Cardiac septum (tissue), 1 donor: ENCODE data around the gene ZFAND5. TPM values are rescaled to one million over a fixed set of nuclear protein-coding genes. Genes with fewer than 3 reads are reported as not detected.
A peak's percentile ranks its signal among the peaks of the same experiment; 100 is the strongest.

ENCODE experiments used
- DNase-seq: peaks from one replicate; pipeline ENCODE4 v3.0.0-alpha.2; 2020; ENCODE audit warnings: low spot score
- intact Hi-C: fragments of 100-400 bp; cut with DNase I; formaldehyde crosslinking; loops from one replicate; pipeline ENCODE4 v1.14.0; 2022
- total RNA-seq: library from RNA; stranded (reverse); fragmentation: NEBNext Ultra II Directional; extraction: Animal tissue kit (Norgen Biotek cat#: 25700); gene quantifications from one replicate; pipeline ENCODE4 v1.2.1, GENCODE V29; 2021
- donor health status: DM: no; HTN: no; CAD: no.

Gene ZFAND5
- total RNA-seq, 1 donor from 2014 or later: 188 TPM

- no peak for DNase-seq
- intact Hi-C loops: no loop called here
Measured at GRCh38 chr9:72334658-72335337, 30.2 kb downstream of the ZFAND5 start.

DNA sequence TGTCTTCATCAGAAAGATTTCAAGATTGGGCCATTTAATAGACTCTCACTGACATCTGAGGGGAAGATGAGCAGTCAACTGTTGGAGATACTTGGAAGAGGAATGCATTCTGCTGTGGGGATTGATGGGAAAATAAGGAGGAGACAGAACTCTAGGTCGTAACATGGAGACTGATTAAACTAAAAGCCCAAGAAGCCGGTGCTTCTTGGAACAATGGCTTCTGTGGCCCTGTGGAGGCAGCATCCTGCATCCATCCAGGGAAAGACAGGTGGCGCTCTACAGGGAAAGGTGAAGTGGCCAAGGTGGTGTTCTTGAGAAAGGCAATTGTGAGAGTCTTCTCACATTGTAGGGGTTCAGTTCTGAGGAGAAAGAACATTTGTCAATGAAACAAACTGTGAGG is 31.3 kb downstream of the ZFAND5 start:
- no peak for DNase-seq
- intact Hi-C loops: no loop called here

DNA sequence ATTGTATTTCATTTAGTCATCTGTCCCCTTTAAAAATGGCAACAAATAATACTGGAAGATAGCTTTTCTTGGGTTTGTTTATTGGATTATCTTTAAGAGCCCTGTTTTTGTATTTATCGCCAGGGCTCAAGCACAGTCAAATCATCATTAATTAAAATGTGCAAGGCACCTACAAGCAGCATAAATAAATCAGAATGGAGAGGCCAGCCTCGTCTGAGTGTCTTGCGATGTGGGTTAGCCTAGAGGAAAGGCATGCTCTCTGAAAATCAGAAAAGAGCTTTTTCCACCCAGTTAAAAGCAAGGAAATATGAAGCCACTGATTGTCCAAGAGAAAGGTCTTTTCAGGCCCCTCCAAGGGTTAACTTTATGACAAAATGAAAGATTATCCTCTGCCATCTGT is 31.8 kb downstream of the ZFAND5 start:
- intact Hi-C loops: no loop called here
- DNase-seq: no peak

DNA sequence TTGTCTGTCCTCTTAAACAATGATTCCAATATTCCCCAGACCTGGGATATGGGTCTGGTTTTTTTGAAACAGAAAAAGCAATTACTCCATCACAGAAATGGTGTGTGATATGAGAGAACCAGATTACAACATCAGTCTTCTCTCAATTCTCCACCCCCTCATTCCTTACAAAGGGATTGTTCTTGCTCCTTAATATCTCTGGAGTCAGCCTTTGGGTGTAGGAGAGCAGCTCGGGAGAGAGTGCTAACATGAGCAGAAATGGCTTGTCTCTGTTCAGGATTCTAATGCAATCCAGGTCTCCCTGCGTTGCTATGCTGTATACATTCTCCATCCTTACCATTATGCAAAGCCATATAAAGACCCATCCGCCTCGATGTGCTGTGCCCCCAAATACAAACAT is 32.7 kb downstream of the ZFAND5 start:
- intact Hi-C loops: no loop called here
- DNase-seq: no peak

DNA sequence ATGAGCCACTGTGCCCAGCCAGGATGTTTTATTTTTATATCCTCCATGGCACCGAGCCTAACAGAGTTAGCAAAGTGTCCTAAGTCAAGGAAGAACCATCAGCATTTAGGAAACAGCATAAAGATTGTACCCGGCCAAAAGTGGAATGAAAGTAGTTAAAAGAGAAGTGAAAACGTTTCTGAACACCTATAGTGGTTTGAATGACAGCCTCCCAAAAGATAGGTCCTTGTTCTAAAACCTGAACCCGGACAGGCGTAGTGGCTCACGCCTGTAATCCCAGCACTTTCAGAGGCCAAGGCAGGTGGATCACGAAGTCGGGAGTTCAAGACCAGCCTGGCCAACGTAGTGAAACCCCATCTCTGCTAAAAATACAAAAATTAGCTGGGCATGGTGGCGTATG is 37.4 kb downstream of the ZFAND5 start:
- intact Hi-C loops: no loop called here
- DNase-seq: no peak

GRCh38 chr9:72326641-72327040 is 38.4 kb downstream of the ZFAND5 start:
- DNase-seq: no peak
- intact Hi-C loops: no loop called here

DNA sequence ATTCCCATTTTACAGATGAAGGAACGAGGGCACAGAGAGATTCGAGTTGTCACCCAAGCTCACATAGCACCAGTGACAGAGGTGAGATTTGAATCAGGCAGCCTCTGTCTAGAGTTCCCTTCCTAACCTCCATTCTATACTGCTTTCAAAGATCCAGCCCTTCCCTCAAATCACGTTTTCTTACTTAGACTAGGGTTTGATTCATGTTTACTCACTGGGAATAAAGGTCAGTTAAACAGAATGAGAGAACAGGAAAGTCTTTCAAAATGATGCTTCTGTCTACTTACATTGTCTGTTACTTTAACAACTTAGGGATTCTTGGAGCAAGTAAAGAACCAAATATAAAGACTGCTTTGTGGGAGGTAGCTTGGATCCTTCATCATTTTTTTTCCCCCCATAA is 40.0 kb downstream of the ZFAND5 start:
- no peak for DNase-seq
- intact Hi-C loops: no loop called here

DNA sequence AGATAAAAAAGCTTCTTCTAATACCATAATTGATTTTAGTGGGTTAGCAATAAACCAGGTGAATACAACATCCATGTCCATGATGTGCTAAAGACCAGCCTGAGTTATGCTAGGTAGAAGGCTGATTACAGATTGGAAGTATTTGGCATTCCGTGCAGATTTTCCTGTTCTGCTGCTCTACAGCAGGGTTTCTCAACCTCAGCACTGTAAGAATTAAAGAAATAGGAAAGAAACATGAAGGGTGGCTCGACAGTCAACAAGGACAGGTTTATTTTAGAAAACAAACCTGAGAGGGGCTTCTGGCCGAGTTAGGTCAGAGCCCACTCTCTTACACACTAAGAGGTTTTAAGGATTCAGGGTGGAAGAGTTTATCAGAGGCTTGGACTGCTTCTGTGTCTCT is 42.3 kb downstream of the ZFAND5 start:
- intact Hi-C loops: no loop called here
- no peak for DNase-seq

GRCh38 chr9:72322259-72322658 is 42.7 kb downstream of the ZFAND5 start:
- intact Hi-C loops: no loop called here
- no peak for DNase-seq

GRCh38 chr9:72315510-72316311 is 49.3 kb downstream of the ZFAND5 start:
- intact Hi-C loops: no loop called here
- DNase-seq: no peak

- no peak for DNase-seq
- intact Hi-C loops: no loop called here
Measured at GRCh38 chr9:72315089-72315509, 49.9 kb downstream of the ZFAND5 start.

- no peak for DNase-seq
- intact Hi-C loops: no loop called here
Measured at GRCh38 chr9:72313507-72313906, 51.5 kb downstream of the ZFAND5 start.

DNA sequence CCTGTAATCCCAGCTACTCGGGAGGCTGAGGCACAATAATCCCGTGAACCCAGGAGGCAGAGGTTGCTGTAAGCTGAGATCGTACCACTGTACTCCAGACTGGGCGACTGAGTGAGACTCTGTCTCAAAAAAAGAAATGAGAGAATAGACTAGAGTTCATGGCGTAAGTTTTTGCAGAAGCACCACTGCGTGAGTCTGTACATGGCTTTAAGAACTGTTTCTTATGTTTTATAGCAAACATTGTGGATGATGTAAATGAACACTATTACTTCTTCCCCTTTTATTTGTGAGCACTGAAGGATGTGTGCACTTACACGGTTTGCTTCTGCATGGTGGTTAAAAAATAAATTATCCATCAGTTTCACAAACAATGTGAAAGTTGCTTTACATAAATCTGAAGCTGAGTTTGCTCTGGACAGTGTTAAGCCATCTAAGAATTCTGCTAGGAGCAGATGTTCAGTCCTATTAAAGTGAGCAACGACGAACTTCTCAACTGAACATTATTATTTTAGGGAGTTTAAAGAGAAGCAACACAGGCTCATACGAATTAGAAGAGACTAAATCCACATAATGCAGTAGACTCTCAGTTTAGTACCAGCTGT is 52.5 kb downstream of the ZFAND5 start:
- no peak for DNase-seq
- intact Hi-C loops: no loop called here

DNA sequence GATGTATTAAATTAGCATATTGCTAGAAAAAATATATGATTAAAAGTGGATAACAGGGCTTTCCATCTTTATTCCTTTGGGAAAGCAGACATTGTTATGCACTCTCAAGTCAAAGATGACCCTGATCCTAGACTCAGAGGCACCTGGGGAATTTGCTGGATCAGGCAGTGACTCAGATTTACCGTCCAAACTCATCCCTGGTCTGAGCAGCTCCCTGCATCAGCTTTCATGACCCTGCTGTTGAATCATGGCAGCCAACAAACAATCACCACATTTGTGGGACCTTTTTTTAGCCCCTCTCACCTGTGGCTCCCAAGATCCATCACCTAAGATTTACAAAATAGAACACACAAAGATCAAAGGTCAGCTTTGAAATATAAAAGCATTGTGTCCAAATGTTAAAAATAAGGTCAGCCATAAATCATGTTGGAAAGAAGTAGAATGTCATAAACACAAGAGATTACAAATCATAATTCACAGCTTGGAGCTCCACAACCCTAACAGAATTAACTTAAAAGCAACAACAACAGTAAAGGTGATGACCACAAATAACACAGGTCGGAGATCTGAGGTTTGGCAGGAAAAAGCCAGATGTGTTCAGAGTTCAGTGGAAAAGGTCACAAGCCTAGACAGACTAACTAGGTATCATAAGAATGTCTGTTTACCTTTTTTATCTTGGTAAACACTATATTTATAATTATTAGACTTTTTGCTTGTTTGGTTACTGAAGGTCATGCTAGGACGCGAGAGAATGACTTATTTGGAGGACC is 55.5 kb downstream of the ZFAND5 start:
- DNase-seq: no peak
- intact Hi-C loops: no loop called here

- no peak for DNase-seq
- intact Hi-C loops: no loop called here
Measured at GRCh38 chr9:72306761-72307160, 58.2 kb downstream of the ZFAND5 start.

- no peak for DNase-seq
- intact Hi-C loops: loop anchor here (2.0 kb wide), 1 partner anchor 59 kb away; the partner anchor contains the start of gene ZFAND5
Measured at GRCh38 chr9:72305707-72306106, 59.3 kb downstream of the ZFAND5 start.

DNA sequence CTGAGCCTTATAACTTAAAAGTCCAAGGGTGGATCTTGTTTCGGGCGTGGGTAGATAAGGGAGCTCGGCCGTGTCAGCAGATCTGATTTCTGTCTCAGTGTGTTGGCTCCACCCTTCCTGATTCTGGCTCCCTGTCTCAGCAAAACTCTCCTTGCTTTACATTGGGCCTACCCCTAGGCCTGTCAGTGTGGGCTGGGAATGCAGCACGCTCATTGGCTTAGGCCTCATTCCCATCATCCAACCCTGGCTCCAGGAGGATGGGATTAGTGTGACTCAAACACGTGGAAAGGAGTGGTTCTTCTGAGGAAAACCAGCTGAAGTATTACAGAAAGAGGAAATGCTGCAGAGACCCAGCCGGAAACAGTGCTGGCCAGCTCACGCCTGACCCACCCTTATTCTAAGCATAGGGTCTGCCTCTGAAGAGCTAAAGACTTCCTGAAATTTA is 59.9 kb downstream of the ZFAND5 start:
- DNase-seq: peak; percentile 90
- intact Hi-C loops: loop anchor here (2.0 kb wide), 1 partner anchor 60 kb away; the partner anchor contains the start of gene ZFAND5

- intact Hi-C loops: loop anchor here (2.0 kb wide), 1 partner anchor 60 kb away; the partner anchor contains the start of gene ZFAND5
- DNase-seq: no peak
Measured at GRCh38 chr9:72304538-72304937, 60.5 kb downstream of the ZFAND5 start.
